ENCODE measurements around the gene TMEM233. TPM values are rescaled to one million over a fixed set of nuclear protein-coding genes. Genes with fewer than 3 reads are reported as not detected.

Gene TMEM233
- polyA plus RNA-seq, 3 donors: not detected

- intact Hi-C loops (cut with micrococcal nuclease): no loop called here
- TF ChIP-seq CTCF (IDR thresholded peaks at IDR 0.05): no peak
Measured at GRCh38 chr12:119624966-119625365, 31.4 kb downstream of the TMEM233 start.

GRCh38 chr12:119627019-119627643 is 33.6 kb downstream of the TMEM233 start:
- H3K9me3 Mint-ChIP-seq: peaks cover 0 to 5% (median 0%) of the 10 kb centered on the region in 7 donors
- peaks cover 0 to 2% of the 10 kb centered on the region in 2 donors for H3K27me3 ChIP-seq (ENCODE audit: control insufficient read depth in 2 of 2, insufficient read depth in 2 of 2, low read length in 2 of 2)
- no peak overlapping the region for H3K27ac ChIP-seq (ENCODE audit: low read depth in 1 of 2, low read length in 2 of 2)
- H3K27ac Mint-ChIP-seq: no peak overlapping the region
- H3K79me2 ChIP-seq (ENCODE audit: insufficient read depth, low read length): no peaks in the 10 kb centered on the region
- no peak overlapping the region for H3K4me3 ChIP-seq (replicated peaks in 1 of 3; ENCODE audit: low read depth in 2 of 3, low read length in 3 of 3)
- intact Hi-C loops (cut with micrococcal nuclease): no loop called here
- DNase-seq: no peak
- no peaks in the 10 kb centered on the region for H3K36me3 ChIP-seq (replicated peaks in 1 of 2; ENCODE audit: control insufficient read depth in 1 of 2, insufficient read depth in 2 of 2, low read length in 2 of 2)
- H3K27me3 Mint-ChIP-seq (ENCODE audit: low read depth in 3 of 3): peaks cover 9 to 21% (median 10%) of the 10 kb centered on the region in 3 donors
- TF ChIP-seq CTCF (IDR thresholded peaks at IDR 0.05): no peak
- H3K4me1 ChIP-seq (ENCODE audit: control insufficient read depth in 1 of 2, insufficient read depth in 2 of 2, low read length in 2 of 2): no peaks in the 10 kb centered on the region
- WGBS (ENCODE audit: insufficient coverage): 100% methylated on average over 4 of the region's 6 CpGs
- H3K4me3 Mint-ChIP-seq: no peak overlapping the region
- H3K9me3 ChIP-seq (replicated peaks in 1 of 2; ENCODE audit: control insufficient read depth in 1 of 2, insufficient read depth in 1 of 2, low read length in 2 of 2): no peaks in the 10 kb centered on the region
- H3K4me1 Mint-ChIP-seq: no peaks in the 10 kb centered on the region
- H3K9ac ChIP-seq (ENCODE audit: insufficient read depth, low read length, poor library complexity, severe bottlenecking): no peak overlapping the region
- no peaks in the 10 kb centered on the region for H4K20me1 ChIP-seq (ENCODE audit: insufficient read depth, low read length)
- H3K36me3 Mint-ChIP-seq: no peaks in the 10 kb centered on the region
- no peak overlapping the region for H3K4me2 ChIP-seq (replicated peaks; ENCODE audit: extremely low read depth, low read length, poor library complexity, severe bottlenecking)
- no peak overlapping the region for H2AFZ ChIP-seq (ENCODE audit: insufficient read depth, low read depth, low read length, poor library complexity, severe bottlenecking)

More at GRCh38 chr12:119624966-119625365, 31.4 kb downstream of the TMEM233 start:
- H3K27ac Mint-ChIP-seq: no peak overlapping the region
- no peak overlapping the region for H3K9ac ChIP-seq (ENCODE audit: insufficient read depth, low read length, poor library complexity, severe bottlenecking)
- H3K36me3 ChIP-seq (replicated peaks in 1 of 2; ENCODE audit: control insufficient read depth in 1 of 2, insufficient read depth in 2 of 2, low read length in 2 of 2): no peaks in the 10 kb centered on the region
- no peaks in the 10 kb centered on the region for H3K4me1 ChIP-seq (ENCODE audit: control insufficient read depth in 1 of 2, insufficient read depth in 2 of 2, low read length in 2 of 2)
- no peak overlapping the region for H3K4me2 ChIP-seq (replicated peaks; ENCODE audit: extremely low read depth, low read length, poor library complexity, severe bottlenecking)
- peaks cover 8 to 22% (median 10%) of the 10 kb centered on the region in 3 donors for H3K27me3 Mint-ChIP-seq (ENCODE audit: low read depth in 3 of 3)
- no peaks in the 10 kb centered on the region for H3K36me3 Mint-ChIP-seq
- H4K20me1 ChIP-seq (ENCODE audit: insufficient read depth, low read length): no peaks in the 10 kb centered on the region
- no peak overlapping the region for H3K4me3 Mint-ChIP-seq
- H2AFZ ChIP-seq (ENCODE audit: insufficient read depth, low read depth, low read length, poor library complexity, severe bottlenecking): no peak overlapping the region
- H3K9me3 Mint-ChIP-seq: peaks cover 0 to 5% (median 0%) of the 10 kb centered on the region in 7 donors
- no peak for DNase-seq
- no peaks in the 10 kb centered on the region for H3K9me3 ChIP-seq (replicated peaks in 1 of 2; ENCODE audit: control insufficient read depth in 1 of 2, insufficient read depth in 1 of 2, low read length in 2 of 2)
- H3K27me3 ChIP-seq (ENCODE audit: control insufficient read depth in 2 of 2, insufficient read depth in 2 of 2, low read length in 2 of 2): peaks cover 0 to 2% of the 10 kb centered on the region in 2 donors
- WGBS (ENCODE audit: insufficient coverage): 86% methylated on average over 2 of the region's 4 CpGs
- no peaks in the 10 kb centered on the region for H3K79me2 ChIP-seq (ENCODE audit: insufficient read depth, low read length)
- H3K4me1 Mint-ChIP-seq: no peaks in the 10 kb centered on the region
- no peak overlapping the region for H3K4me3 ChIP-seq (replicated peaks in 1 of 3; ENCODE audit: low read depth in 2 of 3, low read length in 3 of 3)
- H3K27ac ChIP-seq (ENCODE audit: low read depth in 1 of 2, low read length in 2 of 2): no peak overlapping the region
